GM13977 (cell line): ENCODE results near the gene B4GALNT1.

ENCODE experiments used
- DNase-seq: peaks from one replicate; pipeline ENCODE4 v3.0.0; 2012; ENCODE audit warnings: low spot score
- CTCF ChIP-seq: IDR thresholded peaks from 2 replicates; pipeline ENCODE4 v1.5.1; 2012; ENCODE audit warnings: mild to moderate bottlenecking, control low read depth; ENCODE audit not compliant: insufficient read depth; ENCODE audit errors: extremely low read depth, missing control alignments
- in situ Hi-C: fragments of 300-500 bp; cut with MboI; formaldehyde crosslinking; loops from one replicate; pipeline ENCODE4 v1.12.0; 2022; ENCODE audit warnings: low sequenced_read_pairs, low pct_unique_long_range_greater_than_20kb, mixed read lengths, inconsistent platforms; ENCODE audit not compliant: unreplicated experiment

Gene B4GALNT1

DNA sequence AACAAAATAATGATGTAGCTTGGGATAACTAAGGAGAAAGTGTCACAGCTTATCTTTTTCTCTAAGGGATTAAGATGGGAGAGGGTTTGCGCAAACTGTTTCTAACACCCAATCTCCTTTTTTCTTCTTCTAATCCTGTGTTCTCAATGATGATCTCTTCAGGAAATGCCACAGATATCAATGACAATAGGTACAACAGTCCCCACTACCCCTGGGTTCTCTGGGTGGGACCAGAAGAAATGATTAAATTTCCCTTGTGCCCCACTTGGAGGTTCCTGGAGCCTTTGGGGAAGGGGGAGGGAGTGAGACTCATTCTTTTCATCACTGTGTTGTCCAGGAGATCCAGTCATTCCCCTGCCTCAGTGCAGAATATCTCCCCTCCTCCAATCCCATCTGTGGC, 50.6 kb downstream of the B4GALNT1 start:
- TF ChIP-seq CTCF: no peak
- in situ Hi-C loops: no loop called here
- no peak for DNase-seq

- no peak for DNase-seq
- TF ChIP-seq CTCF: no peak
- in situ Hi-C loops: no loop called here
Observed at GRCh38 chr12:57581802-57582201, 51.2 kb downstream of the B4GALNT1 start.

GRCh38 chr12:57580466-57580795, 52.6 kb downstream of the B4GALNT1 start:
- in situ Hi-C loops: no loop called here
- no peak for TF ChIP-seq CTCF
- DNase-seq: no peak

DNA sequence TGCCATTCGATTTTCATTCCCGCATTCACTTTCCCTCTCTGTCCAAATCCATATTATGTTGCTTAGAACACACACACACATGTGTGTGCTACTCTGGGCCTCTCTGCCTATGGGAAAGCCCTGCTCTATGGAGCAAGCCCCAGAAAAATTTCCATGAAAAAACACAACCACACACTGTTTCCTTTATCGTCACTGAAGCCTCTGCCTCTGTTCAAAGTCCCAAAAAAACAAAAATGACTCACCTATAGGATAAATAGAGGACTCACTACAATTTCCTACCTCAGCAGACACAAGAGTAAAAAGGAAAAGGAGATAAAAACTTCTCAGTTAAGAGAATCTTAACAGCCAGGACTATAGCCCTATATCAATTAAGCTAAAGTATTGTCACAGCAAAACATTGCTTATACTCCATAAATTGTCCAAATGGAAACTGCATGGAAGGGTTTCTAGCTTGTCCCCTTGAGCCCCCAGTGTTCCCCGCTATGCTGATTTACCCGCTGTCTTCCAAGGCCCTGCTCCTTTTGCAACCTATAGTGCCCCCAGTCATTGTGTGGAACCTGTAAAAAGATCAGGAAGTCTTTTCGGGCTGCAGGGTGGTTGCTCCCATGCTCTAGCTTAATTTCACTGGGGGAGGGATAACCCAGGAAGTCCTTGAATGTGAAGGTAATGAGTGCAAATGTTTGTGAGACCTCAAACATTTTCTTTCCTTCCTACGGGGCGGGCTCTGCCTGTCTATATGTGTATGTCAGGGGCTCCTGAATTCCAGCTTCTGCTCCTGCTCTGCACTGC, 53.1 kb downstream of the B4GALNT1 start:
- in situ Hi-C loops: no loop called here

GRCh38 chr12:57579011-57579410, 54.0 kb downstream of the B4GALNT1 start:
- TF ChIP-seq CTCF: no peak
- DNase-seq: no peak
- in situ Hi-C loops: no loop called here

More for the DNA sequence above, 53.1 kb downstream of the B4GALNT1 start:
- TF ChIP-seq CTCF: no peak
- no peak for DNase-seq

GRCh38 chr12:57577981-57578758, 54.8 kb downstream of the B4GALNT1 start:
- in situ Hi-C loops: no loop called here
- no peak for DNase-seq
- no peak for TF ChIP-seq CTCF
